COLO829 (cell line): ENCODE data around the gene SEMA3C.
A peak's percentile ranks its signal among the peaks of the same experiment; 100 is the strongest.

Source experiments
- DNase-seq: peaks from one replicate; pipeline ENCODE4 v3.0.0; 2012; ENCODE audit warnings: low spot score

SEMA3C gene

GRCh38 chr7:80885757-80886156 is 33.1 kb downstream of the SEMA3C start:
- no peak for DNase-seq

- DNase-seq, result peak; percentile 51
Observed at GRCh38 chr7:80884511-80885195, 34.2 kb downstream of the SEMA3C start.

GRCh38 chr7:80883154-80884025 is 35.5 kb downstream of the SEMA3C start:
- DNase-seq, result peak; percentile 92

GRCh38 chr7:80882213-80882801 is 36.5 kb downstream of the SEMA3C start:
- DNase-seq, result no peak

GRCh38 chr7:80881351-80881900 is 37.4 kb downstream of the SEMA3C start:
- DNase-seq, result no peak

- DNase-seq, result no peak
Observed at GRCh38 chr7:80879849-80880248, 39.0 kb downstream of the SEMA3C start.

GRCh38 chr7:80876894-80877414 is 41.9 kb downstream of the SEMA3C start:
- peak; percentile 25 for DNase-seq

- DNase-seq, result no peak
Observed at GRCh38 chr7:80875537-80876120, 43.2 kb downstream of the SEMA3C start.

- DNase-seq, result no peak
Observed at GRCh38 chr7:80873140-80873539, 45.7 kb downstream of the SEMA3C start.

- no peak for DNase-seq
Observed at GRCh38 chr7:80871228-80871627, 47.6 kb downstream of the SEMA3C start.

- no peak for DNase-seq
Observed at GRCh38 chr7:80870813-80871212, 48.0 kb downstream of the SEMA3C start.

- no peak for DNase-seq
Observed at GRCh38 chr7:80869821-80870751, 48.8 kb downstream of the SEMA3C start.

- DNase-seq, result no peak
Observed at GRCh38 chr7:80869106-80869784, 49.6 kb downstream of the SEMA3C start.

- no peak for DNase-seq
Observed at GRCh38 chr7:80868566-80868965, 50.3 kb downstream of the SEMA3C start.

GRCh38 chr7:80860554-80860953 is 58.3 kb downstream of the SEMA3C start:
- DNase-seq, result no peak

GRCh38 chr7:80859272-80859970 is 59.4 kb downstream of the SEMA3C start:
- no peak for DNase-seq

GRCh38 chr7:80858141-80858903 is 60.5 kb downstream of the SEMA3C start:
- DNase-seq, result peak; percentile 8

GRCh38 chr7:80856769-80857168 is 62.1 kb downstream of the SEMA3C start:
- DNase-seq, result no peak

- no peak for DNase-seq
Observed at GRCh38 chr7:80851896-80852476, 66.9 kb downstream of the SEMA3C start.
